HEK293T (cell line): ENCODE results near the gene HSPBP1.

ENCODE experiments used
- ARNT ChIP-seq: fragments of 450-650 bp; IDR thresholded peaks from 2 replicates; pipeline ENCODE4 v1.6.1; 2017; ENCODE audit warnings: mild to moderate bottlenecking
- BHLHE40 ChIP-seq: fragments of 450-650 bp; IDR thresholded peaks from 2 replicates; pipeline ENCODE4 v1.6.1; 2016; ENCODE audit warnings: mild to moderate bottlenecking, moderate library complexity, borderline replicate concordance
- FOXK2 ChIP-seq: fragments of 450-650 bp; IDR thresholded peaks from 2 replicates; pipeline ENCODE4 v1.6.1; 2016; ENCODE audit warnings: mild to moderate bottlenecking
- FOXM1 ChIP-seq: fragments of 450-650 bp; IDR thresholded peaks from 2 replicates; pipeline ENCODE4 v1.6.1; 2017; ENCODE audit warnings: mild to moderate bottlenecking, borderline replicate concordance
- HDGF ChIP-seq: fragments of 450-650 bp; IDR thresholded peaks from 2 replicates; pipeline ENCODE4 v1.6.1; 2017; ENCODE audit warnings: antibody characterized with exemption, borderline replicate concordance
- L3MBTL2 ChIP-seq: fragments of 450-650 bp; conservative IDR thresholded peaks from 2 replicates; pipeline ENCODE4 v1.6.1; 2016; ENCODE audit warnings: mild to moderate bottlenecking
- PKNOX1 ChIP-seq: fragments of 450-650 bp; IDR thresholded peaks from 2 replicates; pipeline ENCODE4 v1.6.1; 2016
- SP1 ChIP-seq: fragments of 450-650 bp; IDR thresholded peaks from 2 replicates; pipeline ENCODE4 v1.6.1; 2017
- SUZ12 ChIP-seq: fragments of 450-650 bp; IDR thresholded peaks from 2 replicates; pipeline ENCODE4 v1.6.1; 2016; ENCODE audit warnings: mild to moderate bottlenecking
- TARDBP ChIP-seq: fragments of 450-650 bp; IDR thresholded peaks from 2 replicates; pipeline ENCODE4 v1.6.1; 2016
- ZNF384 ChIP-seq: fragments of 450-650 bp; IDR thresholded peaks from 2 replicates; pipeline ENCODE4 v1.6.1; 2016

DNA sequence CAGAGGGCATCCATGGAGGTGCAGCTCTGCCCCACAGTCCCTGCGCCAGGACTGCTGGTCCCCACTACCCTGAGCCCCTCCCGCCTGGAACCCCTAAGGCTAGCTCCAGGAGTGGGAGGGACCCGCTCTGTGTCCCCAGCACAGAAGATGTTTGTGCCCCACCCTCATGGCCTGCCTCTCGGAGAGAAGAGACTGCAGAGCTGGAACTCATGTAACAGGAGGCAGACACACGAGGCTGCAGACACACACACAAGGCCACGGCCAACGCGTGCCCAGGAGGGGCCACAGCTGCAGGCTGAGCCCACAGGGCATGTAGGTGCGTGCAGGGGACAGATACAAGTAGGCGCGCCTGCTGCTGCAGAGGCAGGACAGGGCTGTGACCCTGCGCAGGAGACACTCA is 40.9 kb downstream of the HSPBP1 start:
- no peak for TF ChIP-seq SUZ12
- no peak for TF ChIP-seq ZNF384
- no peak for TF ChIP-seq BHLHE40
- no peak for TF ChIP-seq L3MBTL2
- TF ChIP-seq FOXM1: no peak
- no peak for TF ChIP-seq ARNT
- TF ChIP-seq SP1: no peak
- no peak for TF ChIP-seq TARDBP
- no peak for TF ChIP-seq FOXK2
- no peak for TF ChIP-seq HDGF
- no peak for TF ChIP-seq PKNOX1
